Measurements from ENCODE around the gene VAMP5.
"Not testable (repeated sequence)": the region's sequence is repeated elsewhere in the genome, so short reads cannot be mapped to it uniquely, and the experiment has no call there.

VAMP5 gene

DNA sequence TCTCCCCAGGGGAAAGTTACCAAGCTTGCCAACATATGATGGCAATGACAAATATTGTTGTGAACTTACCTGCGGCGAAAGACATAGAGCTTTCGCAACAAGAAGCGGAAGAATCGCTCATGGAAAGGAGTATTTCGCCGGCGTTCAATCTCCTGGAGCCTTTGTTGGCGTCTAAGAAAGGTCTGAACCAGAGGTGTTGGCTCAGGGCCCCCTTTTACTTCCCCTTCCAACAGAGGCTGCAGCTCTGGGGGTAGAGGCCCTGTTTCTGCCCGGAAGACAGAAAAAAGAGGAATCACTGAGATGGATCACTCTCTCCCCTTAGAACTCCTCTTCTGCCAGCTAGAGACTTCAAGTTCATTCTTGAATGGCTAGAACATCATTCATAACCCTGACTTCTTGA, 33.7 kb upstream of the VAMP5 start:
- DNase-seq (ENCODE audit: low read depth in 2 of 2), result no peak

DNA sequence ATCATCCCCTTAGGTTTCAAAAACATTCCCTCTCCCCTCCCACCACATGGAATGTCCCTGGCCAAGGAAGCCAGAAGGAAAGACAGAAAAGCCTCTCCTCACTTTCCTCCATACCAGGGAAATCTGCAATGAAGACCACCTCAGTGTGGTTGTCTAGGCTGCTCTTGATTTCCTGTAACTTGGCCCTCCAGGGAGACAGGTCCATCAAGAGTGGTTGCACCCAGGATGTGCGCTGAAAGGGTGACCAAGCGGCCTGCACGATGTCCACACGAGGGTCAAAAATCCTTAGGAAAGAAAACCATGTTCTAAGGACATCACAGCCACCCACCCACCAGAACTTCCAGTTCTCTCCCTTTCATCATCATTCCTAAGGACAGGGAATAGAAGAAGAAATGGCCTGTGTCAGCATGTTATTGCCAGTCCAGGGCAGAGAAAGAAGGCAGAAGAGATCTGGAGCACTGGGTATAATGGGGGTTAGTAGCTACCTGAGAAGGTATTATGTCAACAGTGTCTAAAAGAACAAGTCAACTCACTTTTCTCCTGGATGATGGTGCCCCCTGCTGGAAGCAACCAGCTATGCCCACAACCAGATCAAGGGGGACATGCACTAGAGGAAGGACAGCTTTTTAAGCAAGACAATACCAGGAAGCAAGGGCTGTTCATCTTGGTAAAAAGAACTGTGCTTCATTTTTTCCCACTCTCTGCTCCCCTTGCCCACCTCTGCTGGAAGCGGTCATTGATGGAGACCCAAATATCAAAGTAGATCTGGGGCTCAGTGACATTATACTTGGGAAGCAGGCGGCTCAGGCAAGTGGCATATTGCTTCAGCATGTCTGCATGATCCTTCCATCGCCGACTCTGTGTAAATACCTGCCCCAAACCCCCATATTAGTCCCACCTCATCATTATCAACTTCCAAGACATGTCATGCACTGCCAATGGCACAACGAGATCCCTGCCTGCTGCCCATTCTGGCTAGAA, 32.2 kb upstream of the VAMP5 start:
- peak; percentile 75 to 86 for DNase-seq (ENCODE audit: low read depth in 2 of 2)

DNA sequence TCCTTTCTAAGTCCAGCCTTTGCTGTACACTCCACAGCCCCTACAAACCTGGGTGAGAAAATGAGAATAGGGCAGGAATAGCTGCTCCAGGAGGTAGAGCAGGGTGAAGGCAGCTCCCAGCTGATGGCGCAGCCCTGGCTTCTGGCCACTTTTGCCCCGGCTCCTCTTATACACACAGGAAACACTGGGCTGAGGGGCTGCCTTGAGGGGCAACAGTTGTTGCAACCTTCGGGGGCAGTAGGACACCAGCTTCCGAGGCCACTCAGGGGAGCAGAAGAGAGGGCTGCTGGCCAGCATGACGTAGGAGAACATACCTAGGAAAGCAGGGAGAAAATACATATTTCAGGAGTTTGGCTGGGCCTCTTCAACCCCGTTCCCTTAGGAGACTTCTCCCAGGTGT, 31.0 kb upstream of the VAMP5 start:
- no peak for DNase-seq (ENCODE audit: low read depth in 2 of 2)

DNA sequence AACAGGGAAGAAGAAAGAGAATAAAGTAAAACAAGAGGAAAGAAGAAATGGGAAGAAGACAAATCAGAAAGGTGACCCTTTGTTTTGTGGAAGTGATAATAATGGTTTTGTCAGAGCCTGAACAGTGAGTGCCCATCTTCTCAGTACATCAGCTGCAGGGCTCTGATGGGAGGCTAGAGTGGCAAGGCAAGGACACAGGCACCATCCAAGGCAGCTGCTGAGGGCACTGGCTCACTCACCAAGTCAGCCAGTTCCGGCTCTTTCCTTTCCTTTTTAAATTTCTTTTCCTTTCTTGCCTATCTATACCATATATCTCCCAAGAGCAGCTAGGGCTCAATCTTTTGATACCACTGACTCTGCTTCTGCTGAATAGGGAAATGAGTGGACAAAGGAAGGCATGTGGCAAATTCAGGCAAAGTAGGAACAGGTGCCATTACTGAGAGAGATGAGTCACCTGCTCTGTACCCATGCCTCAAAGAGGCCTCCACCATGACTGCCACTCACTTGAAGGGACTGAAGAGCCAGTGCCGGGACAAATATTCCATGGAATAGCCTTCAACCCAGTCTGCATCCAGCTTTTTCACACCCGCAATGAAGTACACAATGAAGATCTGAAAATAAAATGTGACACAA, 29.1 kb upstream of the VAMP5 start:
- no peak for DNase-seq (ENCODE audit: low read depth in 2 of 2)

DNA sequence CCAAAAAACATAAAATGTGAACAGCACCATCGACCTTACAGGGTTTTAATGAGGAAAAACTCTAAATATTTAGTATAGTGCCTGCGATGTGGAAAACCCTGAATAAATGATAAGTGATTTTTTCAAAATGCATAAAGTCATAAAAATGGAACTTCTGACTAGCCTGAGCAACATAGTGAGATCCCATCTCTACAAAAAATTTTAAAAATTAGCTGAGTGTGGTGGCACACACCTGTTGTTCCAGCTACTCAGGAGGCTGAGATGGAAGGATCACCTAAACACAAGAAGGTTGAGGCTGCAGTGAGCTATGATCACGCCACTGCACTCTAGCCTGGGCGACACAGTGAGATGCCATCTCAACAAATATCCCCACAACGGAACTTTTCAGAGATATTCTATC, 27.1 kb upstream of the VAMP5 start:
- DNase-seq (ENCODE audit: low read depth in 2 of 2), result no peak

DNA sequence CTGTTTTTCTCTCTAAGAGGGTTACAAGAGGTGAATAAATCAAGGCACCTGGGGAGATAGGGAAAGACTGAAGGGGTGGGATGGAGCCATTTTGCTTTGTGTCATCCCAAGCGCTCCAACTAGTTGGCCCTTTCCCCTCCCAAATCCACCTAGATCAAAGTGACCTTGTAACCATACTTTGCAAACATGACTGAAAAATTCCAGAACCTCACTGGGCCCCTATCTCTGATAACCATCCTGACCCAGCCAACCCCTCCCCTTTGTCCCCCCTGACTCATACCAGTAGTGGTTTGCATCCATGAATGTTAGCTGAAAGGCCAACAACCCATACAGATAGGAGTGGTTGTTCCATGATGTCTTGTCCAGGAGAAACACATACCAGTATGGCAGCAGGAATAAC, 26.1 kb upstream of the VAMP5 start:
- no peak for DNase-seq (ENCODE audit: low read depth in 2 of 2)

DNA sequence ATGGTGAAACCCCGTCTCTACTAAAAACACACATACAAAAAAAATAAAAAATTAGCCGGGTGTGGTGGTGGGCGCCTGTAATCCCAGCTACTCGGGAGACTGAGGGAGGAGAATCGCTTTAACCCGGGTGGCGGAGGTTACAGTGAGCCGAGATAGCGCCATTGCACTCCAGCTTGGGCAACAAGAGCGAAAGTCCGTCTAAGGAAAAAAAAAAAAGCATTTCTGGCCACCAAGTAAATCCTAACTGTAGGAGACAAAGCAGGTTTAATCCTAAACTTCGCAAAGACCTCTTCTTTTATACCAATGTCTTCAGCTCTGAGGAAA, 23.9 kb upstream of the VAMP5 start:
- DNase-seq (ENCODE audit: low read depth in 2 of 2), result not testable (repeated sequence)

DNA sequence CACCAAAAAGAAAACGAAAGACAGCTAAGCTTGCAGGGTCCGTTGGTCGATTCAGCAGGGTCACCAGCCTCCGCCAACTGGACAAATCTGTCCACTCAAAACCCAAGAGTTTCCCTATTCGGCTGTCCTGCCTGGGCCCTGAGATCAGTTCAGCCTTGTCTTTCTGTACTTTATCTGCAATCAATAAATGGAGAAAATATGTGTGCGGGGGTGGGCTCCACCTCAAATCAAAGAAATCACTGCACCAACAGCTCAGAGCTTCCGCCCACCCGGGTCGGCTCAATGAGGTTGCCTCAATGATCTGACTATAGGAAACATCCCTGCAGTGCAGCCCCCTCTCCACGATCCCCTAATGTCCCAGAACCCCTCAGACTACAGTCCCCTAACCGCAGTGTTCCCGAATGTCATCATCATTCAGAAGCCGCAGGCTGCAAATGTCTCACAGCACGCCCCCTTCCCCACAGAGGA, 23.4 kb upstream of the VAMP5 start:
- DNase-seq (ENCODE audit: low read depth in 2 of 2), result no peak

DNA sequence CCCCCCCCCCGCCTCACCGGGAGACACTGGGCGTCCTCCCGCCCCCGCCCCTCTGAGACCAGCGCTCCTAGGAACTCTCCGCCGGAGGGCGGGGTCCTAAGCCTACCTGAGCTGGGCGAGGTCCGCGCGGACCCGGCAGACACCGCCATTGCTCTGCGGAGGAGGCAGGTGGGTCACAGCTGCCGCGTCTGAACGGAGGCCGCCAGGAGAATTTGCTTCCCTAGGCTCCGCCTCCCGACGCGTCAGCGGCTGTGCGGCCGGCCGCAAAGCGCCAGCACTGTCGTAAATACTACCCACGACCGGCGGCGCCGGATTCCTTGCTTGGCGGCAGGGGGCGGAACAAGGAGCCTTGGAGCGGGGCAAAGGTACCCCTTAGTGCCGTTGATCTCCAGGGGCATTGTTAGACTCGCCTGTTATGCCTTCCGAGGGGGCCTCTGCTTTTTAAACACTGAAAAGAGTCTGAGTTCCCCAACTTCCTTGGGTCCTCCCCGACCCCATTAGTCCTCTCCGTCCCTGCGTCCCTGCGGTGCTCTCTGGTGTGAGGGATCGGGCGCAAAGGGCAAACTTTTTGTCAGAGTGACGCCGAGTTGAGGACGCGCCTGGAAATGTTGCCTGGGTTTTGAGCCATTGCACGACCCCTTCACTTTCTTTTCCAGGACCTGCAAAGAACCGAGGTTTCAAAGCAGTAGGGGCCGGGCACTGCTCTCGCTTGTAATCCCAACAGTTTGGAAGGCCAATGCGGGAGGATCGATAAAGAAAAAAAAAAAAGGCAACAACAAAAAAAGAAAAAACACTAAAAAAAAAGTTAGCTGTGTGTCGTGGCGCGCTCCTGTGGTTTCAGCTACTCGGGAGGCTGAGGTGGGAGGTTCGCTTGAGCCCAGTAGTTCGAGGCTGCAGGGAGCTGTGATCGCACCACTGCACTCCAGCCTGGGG, 22.7 kb upstream of the VAMP5 start, which contains the start of gene GGCX:
Gene GGCX (minus strand): TSS at position 214 of the 933 bp plus-strand sequence. CDS start 65 bp downstream, at position 149.
- DNase-seq (ENCODE audit: low read depth in 2 of 2), result peak; percentile 91

DNA sequence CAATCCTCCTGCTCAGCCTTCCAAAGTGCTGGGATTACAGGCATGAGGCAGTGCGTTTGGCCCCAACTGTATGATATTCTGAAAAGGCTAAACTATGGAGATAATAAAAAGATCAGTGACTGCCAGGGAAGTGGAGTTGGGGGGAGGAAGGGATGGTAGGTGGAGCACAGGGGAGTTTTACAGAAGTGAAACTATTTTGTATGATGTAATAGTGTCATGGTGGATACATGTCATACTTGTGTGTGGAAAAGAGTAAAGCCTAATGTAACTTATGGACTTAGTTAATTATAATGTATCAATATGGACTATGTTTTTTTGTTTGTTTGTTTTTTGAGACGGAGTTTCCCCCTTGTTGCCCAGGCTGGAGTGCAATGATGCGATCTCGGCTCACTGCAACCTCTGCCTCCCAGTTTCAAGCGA, 20.1 kb upstream of the VAMP5 start:
- no peak for DNase-seq (ENCODE audit: low read depth in 2 of 2)

DNA sequence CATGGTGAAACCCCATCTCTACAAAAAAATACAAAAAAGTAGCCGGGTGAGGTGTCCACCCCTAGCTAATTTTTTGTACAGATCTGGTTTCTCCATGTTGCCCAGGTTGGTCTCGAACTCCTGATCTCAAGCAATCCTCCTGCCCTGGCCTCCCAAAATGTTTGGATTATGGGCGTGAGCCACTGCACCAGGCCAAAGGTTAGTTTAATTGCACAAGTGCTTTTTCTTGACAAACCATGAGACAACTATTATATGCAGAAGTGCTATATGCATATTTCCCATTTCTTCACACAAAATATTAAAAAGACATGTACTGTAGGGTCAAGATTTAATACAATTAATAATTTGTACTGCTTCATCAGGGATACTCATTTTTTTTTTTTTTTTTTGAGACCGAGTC, 18.0 kb upstream of the VAMP5 start:
- no peak for DNase-seq (ENCODE audit: low read depth in 2 of 2)

DNA sequence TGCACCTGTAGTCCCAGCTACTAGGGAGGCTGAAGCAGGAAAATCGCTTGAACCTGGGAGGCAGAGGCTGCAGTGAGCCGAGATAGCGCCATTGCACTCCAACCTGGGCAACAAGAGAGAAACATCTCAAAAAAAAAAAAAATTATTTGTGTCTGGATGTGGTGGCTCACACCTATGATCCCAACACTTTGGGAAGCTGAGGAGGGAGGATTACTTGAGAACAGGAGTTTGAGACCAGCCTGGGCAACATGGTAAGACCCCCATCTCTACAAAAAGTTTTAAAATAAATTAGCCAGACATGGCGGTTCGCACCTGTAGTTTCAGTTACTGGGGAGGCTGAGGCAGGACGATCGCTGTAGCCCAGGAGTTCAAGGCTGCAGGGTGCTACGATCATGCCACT, 8.5 kb upstream of the VAMP5 start:
- no peak for DNase-seq (ENCODE audit: low read depth in 2 of 2)

DNA sequence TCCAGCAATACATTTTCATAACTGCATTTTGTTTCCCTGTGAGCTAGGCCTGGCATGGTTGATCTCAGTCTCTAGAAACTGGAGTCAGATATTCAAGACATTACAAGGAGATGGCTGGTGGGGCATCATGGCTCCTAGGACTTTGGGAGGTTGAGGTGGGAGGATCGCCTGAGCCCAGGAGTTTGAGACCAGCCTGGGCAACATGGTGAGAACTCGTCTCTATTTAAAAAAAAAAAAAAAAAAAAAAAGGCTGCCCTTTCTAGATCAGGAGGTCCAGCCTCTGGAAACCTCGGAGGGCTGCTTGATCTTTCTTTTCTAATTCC, 7.2 kb upstream of the VAMP5 start:
- no peak for DNase-seq (ENCODE audit: low read depth in 2 of 2)

DNA sequence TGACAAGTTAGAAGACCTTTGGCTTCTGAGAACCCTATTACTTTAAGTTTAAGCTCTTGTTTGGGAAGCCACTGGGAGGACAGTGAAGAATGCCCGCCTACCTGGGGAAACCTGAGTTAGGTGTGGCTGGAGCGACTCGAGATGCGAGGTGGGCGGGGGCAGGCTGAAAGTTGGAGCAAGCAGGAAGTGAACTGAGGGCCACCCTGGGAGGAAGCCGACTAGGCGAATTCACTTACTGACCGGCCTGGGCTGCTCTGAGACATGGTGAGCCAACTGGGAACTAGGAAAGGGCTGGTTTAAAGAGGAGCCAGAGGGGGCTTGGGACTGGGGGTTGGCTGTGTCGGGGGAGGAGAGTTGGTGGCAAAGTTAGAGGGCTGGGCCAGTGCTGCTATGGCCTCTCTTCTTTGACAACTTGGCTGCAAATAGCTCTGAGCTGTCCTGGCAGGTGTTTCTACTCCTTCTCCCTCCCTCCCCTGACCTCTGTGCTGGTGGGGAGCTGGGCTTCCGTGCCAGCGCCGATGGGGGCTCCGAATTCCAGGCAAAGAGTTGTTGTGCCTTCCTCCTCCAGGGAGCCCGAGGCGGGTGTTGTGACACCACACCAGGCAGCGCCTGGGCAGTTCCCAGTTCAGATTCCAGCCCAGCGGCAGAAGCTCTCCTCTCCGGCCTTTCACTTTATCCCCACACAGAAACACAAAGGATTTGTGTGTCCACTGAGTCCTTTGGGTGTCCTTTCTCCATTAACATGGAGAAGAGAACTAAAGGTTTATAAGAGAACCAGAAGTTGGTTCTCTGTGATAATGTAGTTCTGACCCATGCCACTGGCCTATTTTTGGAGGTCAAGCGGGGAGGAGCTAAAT, 6.6 kb upstream of the VAMP5 start, which contains the start of gene VAMP8:
Gene VAMP8 (plus strand): TSS at position 201 of the 857 bp plus-strand sequence. CDS start 61 bp downstream, at position 262.
- peak in 1 of 2 donors; percentile 49 for DNase-seq (ENCODE audit: low read depth in 2 of 2)

DNA sequence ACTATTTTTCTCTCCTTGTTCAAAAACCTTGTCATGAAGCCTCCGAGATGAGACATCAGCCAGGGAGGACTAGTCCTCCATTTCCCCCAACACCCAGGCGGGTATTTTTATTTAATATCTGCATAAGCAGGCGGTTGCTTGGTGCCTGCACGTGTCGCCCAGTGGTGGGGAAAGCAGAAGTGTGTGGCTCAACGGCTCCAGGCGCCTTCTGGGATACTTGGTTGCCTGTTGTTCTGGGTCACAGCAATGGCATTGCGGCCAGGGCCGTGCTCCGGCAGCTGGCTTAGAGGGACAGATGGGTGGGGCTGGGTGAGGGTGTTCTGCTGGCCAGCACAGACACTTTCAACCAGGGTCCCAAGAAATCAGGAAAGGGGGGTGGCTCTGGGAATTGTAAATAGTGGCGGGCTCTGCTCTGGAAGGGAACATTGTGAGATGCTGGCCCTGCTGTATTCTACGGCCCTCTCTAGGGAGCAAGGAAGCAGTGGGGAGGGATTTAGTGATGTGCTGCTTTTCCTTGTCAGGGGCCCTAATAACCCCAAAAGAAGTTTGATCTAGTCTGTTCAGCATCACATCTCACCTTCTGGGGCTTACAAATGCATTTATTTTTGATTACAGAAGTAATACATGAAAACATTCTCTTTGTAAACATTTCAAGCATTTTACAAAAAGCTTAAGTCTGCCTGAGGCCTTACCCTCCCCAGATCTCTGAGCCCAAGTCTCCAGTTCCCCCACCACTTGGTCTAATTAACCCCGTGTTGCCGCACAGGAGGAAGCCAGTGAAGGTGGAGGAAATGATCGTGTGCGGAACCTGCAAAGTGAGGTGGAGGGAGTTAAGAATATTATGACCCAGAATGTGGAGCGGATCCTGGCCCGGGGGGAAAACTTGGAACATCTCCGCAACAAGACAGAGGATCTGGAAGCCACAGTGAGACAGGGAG, 5.7 kb upstream of the VAMP5 start:
- no peak for DNase-seq (ENCODE audit: low read depth in 2 of 2)

DNA sequence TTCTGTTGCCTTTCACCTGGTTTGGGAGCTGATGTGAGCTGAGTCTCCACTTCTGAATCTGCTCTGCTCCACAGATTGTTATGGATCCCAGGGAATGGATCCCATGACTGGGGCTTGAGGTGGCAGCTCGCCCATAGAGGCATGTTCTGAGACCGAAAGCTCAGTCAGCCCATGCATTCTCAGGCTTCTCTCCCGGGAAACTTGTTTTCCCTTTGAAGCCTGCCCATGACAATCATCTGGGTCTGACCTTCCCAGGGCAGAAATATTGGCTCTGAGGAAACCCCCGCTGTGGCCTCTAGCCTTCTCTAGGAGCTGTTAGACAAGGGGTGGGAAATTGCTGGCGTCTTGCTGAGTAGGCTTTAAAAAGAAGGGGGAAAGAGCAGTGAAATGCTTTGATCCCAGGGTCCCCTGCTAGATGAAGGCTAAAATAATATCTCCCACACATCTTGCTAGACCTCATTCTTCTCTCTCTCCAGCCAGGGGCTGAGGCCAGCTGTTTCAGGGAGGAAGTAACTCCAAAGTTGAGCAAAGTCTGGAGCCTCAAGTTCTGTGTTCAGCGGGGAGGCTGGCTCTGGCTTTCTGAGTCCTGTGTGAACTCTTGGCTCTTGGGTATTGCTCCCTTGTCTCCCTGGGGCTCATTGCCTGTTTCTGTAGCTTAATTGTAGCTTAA, 4.8 kb upstream of the VAMP5 start:
- no peak for DNase-seq (ENCODE audit: low read depth in 2 of 2)

DNA sequence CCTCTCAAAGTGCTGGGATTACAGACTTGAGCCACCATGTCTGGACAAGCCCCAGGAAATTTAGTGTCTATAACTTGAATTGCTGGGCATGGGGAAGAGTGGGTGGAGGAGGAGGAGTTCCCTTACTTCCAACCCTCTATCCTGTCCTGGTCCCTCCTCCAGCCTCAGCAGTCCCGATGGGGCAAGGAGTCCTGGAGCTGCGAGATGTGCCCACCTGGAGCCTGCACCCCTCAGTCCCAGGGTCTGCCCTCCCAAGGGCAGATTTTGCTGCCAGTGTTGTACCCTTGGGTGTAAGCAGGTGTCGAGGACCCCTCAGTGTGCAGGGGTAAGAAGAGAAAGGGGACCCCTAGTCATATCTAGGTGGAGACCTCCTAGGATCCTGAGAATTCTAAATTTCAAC, 4.0 kb upstream of the VAMP5 start:
- no peak for DNase-seq (ENCODE audit: low read depth in 2 of 2)

DNA sequence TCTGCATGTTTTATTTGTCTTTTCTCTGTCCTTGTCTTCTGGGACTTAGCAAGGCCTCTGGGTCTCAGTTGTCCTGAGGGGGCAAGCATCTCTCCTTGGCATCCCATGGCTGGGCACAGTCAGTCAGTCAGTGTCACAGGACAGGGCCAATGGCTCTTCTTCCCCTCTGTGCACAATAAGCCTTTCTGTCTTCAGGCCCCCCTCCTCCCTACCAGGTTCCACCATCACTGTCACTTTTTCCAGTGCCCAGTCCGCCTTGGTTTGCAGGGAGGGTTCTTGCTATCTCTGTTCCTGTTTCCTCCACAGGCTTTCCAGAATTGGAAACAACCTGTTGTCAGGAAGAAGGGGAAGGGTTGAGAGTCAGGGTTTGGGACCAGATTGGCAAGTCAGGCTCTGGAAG, 1.7 kb upstream of the VAMP5 start:
- DNase-seq (ENCODE audit: low read depth in 2 of 2), result no peak

DNA sequence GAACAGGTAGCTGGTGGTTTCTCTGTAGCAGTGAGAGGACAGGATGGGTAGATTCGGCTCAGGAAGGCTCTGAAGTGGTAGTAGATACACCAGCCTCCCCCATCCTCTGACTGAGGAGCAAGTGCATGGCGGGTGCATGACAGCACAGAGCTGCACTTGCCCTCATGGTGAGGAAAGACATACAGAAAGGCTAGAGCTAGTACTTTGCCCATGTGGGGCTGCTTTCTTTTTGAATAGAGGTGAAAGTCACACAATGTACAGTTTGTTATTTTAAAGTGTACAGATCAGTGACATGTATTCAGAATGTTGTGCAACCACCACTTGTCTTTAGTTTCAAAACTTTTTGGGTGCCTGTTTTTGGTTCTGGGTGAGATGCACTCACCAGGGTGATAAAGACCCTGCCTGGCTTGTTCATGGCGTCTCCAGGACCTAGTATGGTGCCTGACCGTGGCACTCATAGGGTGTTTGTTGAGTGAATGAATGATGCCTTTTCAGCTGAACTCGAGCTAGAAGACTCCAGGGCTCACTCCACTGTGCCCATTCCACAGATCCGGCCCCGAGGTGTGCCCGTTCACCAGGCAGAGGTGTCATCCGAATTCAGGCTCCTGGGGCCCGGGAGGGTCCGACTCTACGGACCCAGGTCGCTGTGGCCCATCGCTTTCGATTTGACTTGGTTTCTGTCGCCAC, 421 bp upstream of the VAMP5 start:
- no peak for DNase-seq (ENCODE audit: low read depth in 2 of 2)
